Karpas-422 (cell line): ENCODE data around the gene CKLF. TPM values are rescaled to one million over a fixed set of nuclear protein-coding genes. Genes with fewer than 3 reads are reported as not detected.

Source experiments
- DNase-seq: peaks from one replicate; pipeline ENCODE4 v3.0.0-alpha.2; 2015
- H2AFZ ChIP-seq: fragments of 200-600 bp; sonication (generic); 2 replicates; pipeline ENCODE4 v1.6.1; 2014; ENCODE audit warnings: antibody characterized with exemption, low read length, mixed read lengths
- H3K27ac ChIP-seq: fragments of 200-600 bp; sonication (generic); 2 replicates; pipeline ENCODE4 v1.5.1; 2014; ENCODE audit warnings: mild to moderate bottlenecking, low read length, moderate library complexity
- H3K27me3 ChIP-seq: fragments of 200-600 bp; sonication (generic); 2 replicates; pipeline ENCODE4 v1.6.1; 2014; ENCODE audit warnings: low read length, mixed read lengths
- H3K36me3 ChIP-seq: fragments of 200-600 bp; sonication (generic); 2 replicates; pipeline ENCODE4 v1.6.1; 2014; ENCODE audit warnings: low read length, mixed read lengths; ENCODE audit not compliant: insufficient read depth
- H3K4me1 ChIP-seq: fragments of 200-600 bp; sonication (generic); 2 replicates; pipeline ENCODE4 v1.6.1; 2014; ENCODE audit warnings: mild to moderate bottlenecking, low read length, mixed read lengths
- H3K4me2 ChIP-seq: fragments of 200-600 bp; sonication (generic); 2 replicates; pipeline ENCODE4 v1.6.1; 2014; ENCODE audit warnings: low read length, low read depth, mild to moderate bottlenecking; ENCODE audit not compliant: poor library complexity, severe bottlenecking
- H3K4me3 ChIP-seq: fragments of 200-600 bp; sonication (generic); 2 replicates; pipeline ENCODE4 v1.5.1; 2014; ENCODE audit warnings: mild to moderate bottlenecking, antibody characterized with exemption, low read length, mixed read lengths
- H3K79me2 ChIP-seq: fragments of 200-600 bp; sonication (generic); 2 replicates; pipeline ENCODE4 v1.6.1; 2014; ENCODE audit warnings: mild to moderate bottlenecking, low read length, mixed read lengths
- H3K9ac ChIP-seq: fragments of 200-600 bp; sonication (generic); 2 replicates; pipeline ENCODE4 v1.6.0; 2014; ENCODE audit warnings: low read length
- H3K9me2 ChIP-seq: fragments of 200-600 bp; sonication (generic), shearing (Covaris generic); replicated peaks from 2 replicates; pipeline ENCODE4 v1.6.0; 2014; ENCODE audit warnings: mild to moderate bottlenecking, low read length, moderate library complexity; ENCODE audit not compliant: insufficient read depth
- H3K9me3 ChIP-seq: fragments of 300-700, 200-600 bp; sonication (generic); 2 replicates; pipeline ENCODE4 v1.6.1; 2014; ENCODE audit warnings: low read length, mixed read lengths
- H4K20me1 ChIP-seq: fragments of 200-600 bp; sonication (generic); 2 replicates; pipeline ENCODE4 v1.6.1; 2014; ENCODE audit warnings: mild to moderate bottlenecking, antibody characterized with exemption, low read length, low read depth; ENCODE audit not compliant: insufficient read depth
- total RNA-seq: library from RNA; depleted of rRNA; stranded (reverse); fragments of >200 nt; shearing (Covaris generic); gene quantifications from 2 replicates; pipeline ENCODE4 v1.2.3, GENCODE V29; 2014; ENCODE audit warnings: low replicate concordance

Gene CKLF
- total RNA-seq, 1 experiment from 2014 or later, result 61.3 TPM

GRCh38 chr16:66522816-66523590, 29.4 kb upstream of the CKLF start:
- Histone ChIP-seq H2AFZ (no peak overlapping the region), H3K9ac (no peak overlapping the region), H3K27me3 (no peaks in the 10 kb centered on the region), H3K79me2 (no peaks in the 10 kb centered on the region), H4K20me1 (no peaks in the 10 kb centered on the region), H3K36me3 (no peaks in the 10 kb centered on the region), H3K4me3 (no peak overlapping the region), H3K4me2 (no peak overlapping the region), H3K27ac (no peak overlapping the region), H3K9me2 (no peaks in the 10 kb centered on the region), H3K9me3 (no peaks in the 10 kb centered on the region), H3K4me1 (peaks cover 10% of the 10 kb centered on the region)
- DNase-seq, result no peak

- Histone ChIP-seq H3K36me3 (no peaks in the 10 kb centered on the region), H2AFZ (no peak overlapping the region), H3K9ac (no peak overlapping the region), H3K4me1 (peaks cover 10% of the 10 kb centered on the region), H3K27ac (no peak overlapping the region), H3K4me3 (no peak overlapping the region), H3K79me2 (no peaks in the 10 kb centered on the region), H3K9me2 (no peaks in the 10 kb centered on the region), H3K27me3 (no peaks in the 10 kb centered on the region), H4K20me1 (no peaks in the 10 kb centered on the region), H3K4me2 (no peak overlapping the region), H3K9me3 (no peaks in the 10 kb centered on the region)
- DNase-seq, result no peak
Measured at GRCh38 chr16:66523861-66524354, 28.5 kb upstream of the CKLF start.

DNA sequence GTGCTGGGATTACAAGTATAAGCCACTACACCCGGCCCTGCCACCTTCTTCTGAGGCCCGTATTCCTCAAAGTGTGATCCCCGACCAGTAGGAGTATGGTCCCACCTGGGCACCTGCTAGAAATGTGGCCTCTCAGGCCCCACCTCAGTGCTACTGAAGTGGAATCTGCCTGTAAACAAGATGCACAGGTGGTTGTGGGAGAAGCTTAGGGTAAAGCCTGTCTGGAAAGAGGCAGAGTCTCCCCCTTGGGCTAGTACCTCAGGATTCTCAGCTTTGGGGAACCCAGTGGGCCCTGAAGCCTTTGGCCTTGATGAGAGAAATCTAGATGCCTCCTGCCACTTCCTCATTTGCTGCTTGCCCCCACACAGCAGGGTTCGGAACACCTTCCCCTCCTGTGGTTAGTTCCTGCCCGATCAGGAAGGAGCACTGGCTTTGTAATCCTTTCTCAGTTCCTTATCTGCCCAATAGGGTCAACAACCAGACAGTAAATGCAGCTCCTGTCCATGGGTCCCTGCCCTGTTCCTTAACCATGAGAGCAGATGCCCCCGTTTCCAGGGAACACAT, 27.7 kb upstream of the CKLF start:
- Histone ChIP-seq H2AFZ (no peak overlapping the region), H3K4me3 (no peak overlapping the region), H3K4me1 (peaks cover 10% of the 10 kb centered on the region), H3K4me2 (no peak overlapping the region), H3K9me2 (no peaks in the 10 kb centered on the region), H3K79me2 (no peaks in the 10 kb centered on the region), H3K9ac (peak overlapping the region; percentile 11; the same call in 1 of the 2 replicates), H3K36me3 (no peaks in the 10 kb centered on the region), H3K27ac (no peak overlapping the region), H4K20me1 (no peaks in the 10 kb centered on the region), H3K9me3 (no peaks in the 10 kb centered on the region), H3K27me3 (no peaks in the 10 kb centered on the region)
- peak; percentile 61 for DNase-seq

- H3K27me3 ChIP-seq, result no peaks in the 10 kb centered on the region
- H2AFZ ChIP-seq, result no peak overlapping the region
- H3K9ac ChIP-seq, result no peak overlapping the region
- H3K4me1 ChIP-seq, result peaks cover 10% of the 10 kb centered on the region
- no peak for DNase-seq
- no peaks in the 10 kb centered on the region for H3K36me3 ChIP-seq
- H4K20me1 ChIP-seq, result no peaks in the 10 kb centered on the region
- no peak overlapping the region for H3K4me3 ChIP-seq
- no peaks in the 10 kb centered on the region for H3K79me2 ChIP-seq
- H3K9me3 ChIP-seq, result no peaks in the 10 kb centered on the region
- no peak overlapping the region for H3K4me2 ChIP-seq
- no peak overlapping the region for H3K27ac ChIP-seq
- no peaks in the 10 kb centered on the region for H3K9me2 ChIP-seq
Measured at GRCh38 chr16:66525396-66526180, 26.8 kb upstream of the CKLF start.

DNA sequence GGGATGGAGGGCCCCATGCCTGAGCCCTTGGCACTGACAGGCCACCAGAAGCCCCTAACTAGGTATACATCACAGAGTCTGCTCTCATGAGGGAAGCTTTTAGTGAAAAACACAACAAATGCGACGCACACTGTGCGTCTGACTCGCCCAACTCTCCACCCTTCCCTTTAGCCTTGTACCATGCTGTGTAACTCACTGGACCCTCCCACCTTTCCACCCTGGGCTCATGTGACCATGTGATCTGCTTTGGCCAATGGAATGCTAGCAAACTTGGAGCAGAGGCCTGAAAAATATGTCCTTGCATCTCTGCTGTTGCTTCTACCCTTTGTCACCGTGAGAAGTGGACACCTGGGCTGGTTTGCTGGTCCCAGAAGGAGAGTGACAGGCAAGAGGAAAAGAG, 24.1 kb upstream of the CKLF start:
- H3K4me2 ChIP-seq, result no peak overlapping the region
- H3K9me3 ChIP-seq, result no peaks in the 10 kb centered on the region
- no peak overlapping the region for H3K9ac ChIP-seq
- no peak overlapping the region for H3K4me3 ChIP-seq
- no peaks in the 10 kb centered on the region for H4K20me1 ChIP-seq
- no peak overlapping the region for H2AFZ ChIP-seq
- H3K27me3 ChIP-seq, result no peaks in the 10 kb centered on the region
- no peaks in the 10 kb centered on the region for H3K36me3 ChIP-seq
- H3K79me2 ChIP-seq, result no peaks in the 10 kb centered on the region
- H3K9me2 ChIP-seq, result no peaks in the 10 kb centered on the region
- no peak overlapping the region for H3K27ac ChIP-seq
- peaks cover 7% of the 10 kb centered on the region for H3K4me1 ChIP-seq
- DNase-seq, result no peak

DNA sequence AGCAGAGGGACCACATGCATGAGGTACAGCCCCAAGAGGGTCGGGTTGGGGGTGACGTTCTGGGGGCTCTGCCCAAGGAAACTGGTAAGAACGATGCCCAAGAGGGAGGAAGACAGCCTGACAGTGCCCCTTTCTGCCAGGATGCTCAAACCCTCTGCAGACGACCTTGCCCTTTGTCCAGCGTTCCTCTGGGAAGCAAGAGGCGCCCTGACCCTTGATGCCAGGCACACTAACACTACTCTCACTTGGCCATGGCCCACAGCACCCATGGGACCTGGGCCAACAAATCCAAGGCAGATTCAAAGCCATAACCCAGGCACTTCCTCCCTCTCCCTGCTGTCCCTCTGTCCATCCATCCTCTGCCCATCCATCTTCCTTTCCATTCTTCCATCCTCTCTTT, 22.9 kb upstream of the CKLF start:
- Histone ChIP-seq H2AFZ (no peak overlapping the region), H3K9me3 (no peaks in the 10 kb centered on the region), H3K4me1 (peaks cover 6% of the 10 kb centered on the region), H4K20me1 (no peaks in the 10 kb centered on the region), H3K27ac (no peak overlapping the region), H3K9me2 (no peaks in the 10 kb centered on the region), H3K79me2 (no peaks in the 10 kb centered on the region), H3K4me2 (no peak overlapping the region), H3K9ac (no peak overlapping the region), H3K36me3 (no peaks in the 10 kb centered on the region), H3K4me3 (no peak overlapping the region), H3K27me3 (no peaks in the 10 kb centered on the region)
- DNase-seq, result no peak

DNA sequence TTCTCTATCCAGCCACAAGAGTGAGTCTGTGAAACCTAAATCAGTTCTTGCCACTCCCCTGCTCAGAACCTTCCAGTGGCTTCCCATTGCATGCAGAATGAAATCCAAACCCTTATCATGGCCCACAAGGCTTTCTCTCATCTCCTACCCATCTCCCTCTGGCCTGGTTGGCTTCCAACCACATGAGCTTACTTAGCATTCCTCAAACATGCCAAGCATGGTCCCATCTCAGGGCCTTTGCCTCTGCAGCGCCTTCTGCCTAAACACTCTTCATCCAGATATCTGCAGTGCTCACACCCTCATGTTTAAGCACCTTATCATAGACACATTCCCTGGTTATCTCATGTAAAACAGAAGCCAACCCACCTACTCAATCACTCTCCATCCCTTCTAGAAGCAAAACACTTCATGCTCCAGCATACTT, 18.0 kb upstream of the CKLF start:
- Histone ChIP-seq H3K79me2 (no peaks in the 10 kb centered on the region), H3K4me2 (no peak overlapping the region), H3K9me3 (no peaks in the 10 kb centered on the region), H3K4me1 (no peaks in the 10 kb centered on the region), H4K20me1 (no peaks in the 10 kb centered on the region), H3K36me3 (no peaks in the 10 kb centered on the region), H3K27me3 (no peaks in the 10 kb centered on the region), H3K27ac (no peak overlapping the region), H2AFZ (no peak overlapping the region), H3K4me3 (no peak overlapping the region), H3K9me2 (no peaks in the 10 kb centered on the region), H3K9ac (no peak overlapping the region)
- DNase-seq, result no peak

DNA sequence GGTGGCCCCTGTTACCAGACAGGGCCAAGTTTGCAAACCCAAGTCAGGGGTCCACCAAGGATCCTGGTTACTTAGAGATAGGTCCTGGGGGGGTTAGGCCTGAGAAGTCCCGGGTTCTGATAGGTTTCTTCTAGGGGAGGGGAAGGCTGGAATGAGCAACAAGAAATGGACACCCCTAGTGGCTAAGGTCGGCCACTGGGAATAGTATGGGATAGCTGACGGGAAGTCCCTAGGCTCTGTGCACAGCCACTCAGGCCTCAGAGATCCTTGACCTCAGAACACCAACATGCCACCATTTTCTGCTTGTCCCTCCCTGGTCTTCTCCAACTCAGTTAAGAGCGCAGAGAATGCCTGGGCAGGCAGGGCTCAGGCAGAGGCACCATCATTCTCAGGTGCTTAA, 15.9 kb upstream of the CKLF start:
- H3K27me3 ChIP-seq, result no peaks in the 10 kb centered on the region

More for the DNA sequence above, 15.9 kb upstream of the CKLF start:
- H3K4me3 ChIP-seq, result no peak overlapping the region
- H4K20me1 ChIP-seq, result no peaks in the 10 kb centered on the region
- H3K27ac ChIP-seq, result no peak overlapping the region
- H3K4me2 ChIP-seq, result no peak overlapping the region
- no peak overlapping the region for H2AFZ ChIP-seq
- no peaks in the 10 kb centered on the region for H3K36me3 ChIP-seq
- DNase-seq, result no peak
- no peaks in the 10 kb centered on the region for H3K9me3 ChIP-seq
- no peaks in the 10 kb centered on the region for H3K9me2 ChIP-seq
- no peak overlapping the region for H3K9ac ChIP-seq
- H3K79me2 ChIP-seq, result no peaks in the 10 kb centered on the region
- H3K4me1 ChIP-seq, result no peaks in the 10 kb centered on the region
